ENCODE results near the gene LTB. TPM values are rescaled to one million over a fixed set of nuclear protein-coding genes. Genes with fewer than 3 reads are reported as not detected.

LTB gene
- total and polyA plus RNA-seq, 9 of the 15 experiments (the other 6 are each of a cell fraction or from before 2014, with no cell fraction given): 0.07 to 0.51 TPM; not detected in 7

DNA sequence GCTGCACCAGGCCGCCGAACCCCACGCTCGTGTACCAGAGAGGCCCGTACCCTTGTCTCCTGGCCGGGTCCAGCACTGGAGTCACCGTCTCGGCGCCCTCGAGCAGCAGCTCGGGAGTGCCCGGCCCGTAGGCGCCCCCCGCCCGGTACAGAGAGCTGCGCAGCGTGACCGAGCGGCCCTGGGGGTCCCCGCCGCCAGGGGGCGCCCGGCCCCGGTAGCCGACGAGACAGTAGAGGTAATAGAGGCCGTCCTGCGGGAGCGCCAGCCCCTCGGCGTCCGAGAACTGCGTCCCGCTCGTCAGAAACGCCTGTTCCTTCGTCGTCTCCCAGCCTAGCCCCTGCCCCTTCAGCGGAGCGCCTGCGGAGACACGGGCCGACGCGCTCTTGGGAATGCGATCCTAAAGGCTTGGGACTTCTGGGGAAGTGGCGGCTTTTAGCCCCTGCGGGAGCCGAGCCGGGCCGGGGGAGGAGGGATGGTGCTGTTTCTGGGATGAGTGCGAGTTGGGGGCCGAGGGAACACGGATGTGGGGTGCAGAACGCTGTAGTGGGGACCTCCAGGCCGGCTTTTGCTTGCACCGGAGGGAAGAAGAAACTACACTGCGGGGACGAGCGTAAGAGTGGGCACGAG is 1.3 kb downstream of the LTB start (continued):
- TF ChIP-seq, protein P1, sequence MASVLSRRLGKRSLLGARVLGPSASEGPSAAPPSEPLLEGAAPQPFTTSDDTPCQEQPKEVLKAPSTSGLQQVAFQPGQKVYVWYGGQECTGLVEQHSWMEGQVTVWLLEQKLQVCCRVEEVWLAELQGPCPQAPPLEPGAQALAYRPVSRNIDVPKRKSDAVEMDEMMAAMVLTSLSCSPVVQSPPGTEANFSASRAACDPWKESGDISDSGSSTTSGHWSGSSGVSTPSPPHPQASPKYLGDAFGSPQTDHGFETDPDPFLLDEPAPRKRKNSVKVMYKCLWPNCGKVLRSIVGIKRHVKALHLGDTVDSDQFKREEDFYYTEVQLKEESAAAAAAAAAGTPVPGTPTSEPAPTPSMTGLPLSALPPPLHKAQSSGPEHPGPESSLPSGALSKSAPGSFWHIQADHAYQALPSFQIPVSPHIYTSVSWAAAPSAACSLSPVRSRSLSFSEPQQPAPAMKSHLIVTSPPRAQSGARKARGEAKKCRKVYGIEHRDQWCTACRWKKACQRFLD (CRISPR knock-in tag; IDR thresholded peaks at IDR 0.05): peak; percentile 71
- TF ChIP-seq, protein P2, sequence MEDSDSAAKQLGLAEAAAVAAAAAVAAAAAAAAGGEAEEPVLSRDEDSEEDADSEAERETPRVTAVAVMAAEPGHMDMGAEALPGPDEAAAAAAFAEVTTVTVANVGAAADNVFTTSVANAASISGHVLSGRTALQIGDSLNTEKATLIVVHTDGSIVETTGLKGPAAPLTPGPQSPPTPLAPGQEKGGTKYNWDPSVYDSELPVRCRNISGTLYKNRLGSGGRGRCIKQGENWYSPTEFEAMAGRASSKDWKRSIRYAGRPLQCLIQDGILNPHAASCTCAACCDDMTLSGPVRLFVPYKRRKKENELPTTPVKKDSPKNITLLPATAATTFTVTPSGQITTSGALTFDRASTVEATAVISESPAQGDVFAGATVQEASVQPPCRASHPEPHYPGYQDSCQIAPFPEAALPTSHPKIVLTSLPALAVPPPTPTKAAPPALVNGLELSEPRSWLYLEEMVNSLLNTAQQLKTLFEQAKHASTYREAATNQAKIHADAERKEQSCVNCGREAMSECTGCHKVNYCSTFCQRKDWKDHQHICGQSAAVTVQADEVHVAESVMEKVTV (CRISPR knock-in tag; IDR thresholded peaks at IDR 0.05): peak; percentile 77
- no peak for TF ChIP-seq KAT2B (IDR thresholded peaks at IDR 0.05; ENCODE audit: low read depth, low read length)
- peak; percentile 81 for TF ChIP-seq ZNF12 (CRISPR knock-in tag; IDR thresholded peaks at IDR 0.05)
- TF ChIP-seq HDAC2 (IDR thresholded peaks at IDR 0.05): peak; percentile 80
- peak; percentile 86; the same call in 1 of the 2 replicates for TF ChIP-seq PHF8 (IDR thresholded peaks at IDR 0.05; ENCODE audit: borderline replicate concordance, low read length)
- TF ChIP-seq TCF7 (IDR thresholded peaks at IDR 0.05; ENCODE audit: borderline replicate concordance): no peak
- TF ChIP-seq, protein P3, sequence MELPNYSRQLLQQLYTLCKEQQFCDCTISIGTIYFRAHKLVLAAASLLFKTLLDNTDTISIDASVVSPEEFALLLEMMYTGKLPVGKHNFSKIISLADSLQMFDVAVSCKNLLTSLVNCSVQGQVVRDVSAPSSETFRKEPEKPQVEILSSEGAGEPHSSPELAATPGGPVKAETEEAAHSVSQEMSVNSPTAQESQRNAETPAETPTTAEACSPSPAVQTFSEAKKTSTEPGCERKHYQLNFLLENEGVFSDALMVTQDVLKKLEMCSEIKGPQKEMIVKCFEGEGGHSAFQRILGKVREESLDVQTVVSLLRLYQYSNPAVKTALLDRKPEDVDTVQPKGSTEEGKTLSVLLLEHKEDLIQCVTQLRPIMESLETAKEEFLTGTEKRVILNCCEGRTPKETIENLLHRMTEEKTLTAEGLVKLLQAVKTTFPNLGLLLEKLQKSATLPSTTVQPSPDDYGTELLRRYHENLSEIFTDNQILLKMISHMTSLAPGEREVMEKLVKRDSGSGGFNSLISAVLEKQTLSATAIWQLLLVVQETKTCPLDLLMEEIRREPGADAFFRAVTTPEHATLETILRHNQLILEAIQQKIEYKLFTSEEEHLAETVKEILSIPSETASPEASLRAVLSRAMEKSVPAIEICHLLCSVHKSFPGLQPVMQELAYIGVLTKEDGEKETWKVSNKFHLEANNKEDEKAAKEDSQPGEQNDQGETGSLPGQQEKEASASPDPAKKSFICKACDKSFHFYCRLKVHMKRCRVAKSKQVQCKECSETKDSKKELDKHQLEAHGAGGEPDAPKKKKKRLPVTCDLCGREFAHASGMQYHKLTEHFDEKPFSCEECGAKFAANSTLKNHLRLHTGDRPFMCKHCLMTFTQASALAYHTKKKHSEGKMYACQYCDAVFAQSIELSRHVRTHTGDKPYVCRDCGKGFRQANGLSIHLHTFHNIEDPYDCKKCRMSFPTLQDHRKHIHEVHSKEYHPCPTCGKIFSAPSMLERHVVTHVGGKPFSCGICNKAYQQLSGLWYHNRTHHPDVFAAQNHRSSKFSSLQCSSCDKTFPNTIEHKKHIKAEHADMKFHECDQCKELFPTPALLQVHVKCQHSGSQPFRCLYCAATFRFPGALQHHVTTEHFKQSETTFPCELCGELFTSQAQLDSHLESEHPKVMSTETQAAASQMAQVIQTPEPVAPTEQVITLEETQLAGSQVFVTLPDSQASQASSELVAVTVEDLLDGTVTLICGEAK (IDR thresholded peaks at IDR 0.05): peak; percentile 60; the same call in 1 of the 2 replicates
- TF ChIP-seq, protein P3 (CRISPR knock-in tag; IDR thresholded peaks at IDR 0.05): no peak
- TF ChIP-seq, protein P4, sequence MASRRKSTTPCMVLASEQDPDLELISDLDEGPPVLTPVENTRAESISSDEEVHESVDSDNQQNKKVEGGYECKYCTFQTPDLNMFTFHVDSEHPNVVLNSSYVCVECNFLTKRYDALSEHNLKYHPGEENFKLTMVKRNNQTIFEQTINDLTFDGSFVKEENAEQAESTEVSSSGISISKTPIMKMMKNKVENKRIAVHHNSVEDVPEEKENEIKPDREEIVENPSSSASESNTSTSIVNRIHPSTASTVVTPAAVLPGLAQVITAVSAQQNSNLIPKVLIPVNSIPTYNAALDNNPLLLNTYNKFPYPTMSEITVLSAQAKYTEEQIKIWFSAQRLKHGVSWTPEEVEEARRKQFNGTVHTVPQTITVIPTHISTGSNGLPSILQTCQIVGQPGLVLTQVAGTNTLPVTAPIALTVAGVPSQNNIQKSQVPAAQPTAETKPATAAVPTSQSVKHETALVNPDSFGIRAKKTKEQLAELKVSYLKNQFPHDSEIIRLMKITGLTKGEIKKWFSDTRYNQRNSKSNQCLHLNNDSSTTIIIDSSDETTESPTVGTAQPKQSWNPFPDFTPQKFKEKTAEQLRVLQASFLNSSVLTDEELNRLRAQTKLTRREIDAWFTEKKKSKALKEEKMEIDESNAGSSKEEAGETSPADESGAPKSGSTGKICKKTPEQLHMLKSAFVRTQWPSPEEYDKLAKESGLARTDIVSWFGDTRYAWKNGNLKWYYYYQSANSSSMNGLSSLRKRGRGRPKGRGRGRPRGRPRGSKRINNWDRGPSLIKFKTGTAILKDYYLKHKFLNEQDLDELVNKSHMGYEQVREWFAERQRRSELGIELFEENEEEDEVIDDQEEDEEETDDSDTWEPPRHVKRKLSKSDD (conservative IDR thresholded peaks at IDR 0.05; ENCODE audit: low read length): 0 out of 2 replicates have a peak, but pooled peaks have one; percentile 65
- TF ChIP-seq, protein P5, sequence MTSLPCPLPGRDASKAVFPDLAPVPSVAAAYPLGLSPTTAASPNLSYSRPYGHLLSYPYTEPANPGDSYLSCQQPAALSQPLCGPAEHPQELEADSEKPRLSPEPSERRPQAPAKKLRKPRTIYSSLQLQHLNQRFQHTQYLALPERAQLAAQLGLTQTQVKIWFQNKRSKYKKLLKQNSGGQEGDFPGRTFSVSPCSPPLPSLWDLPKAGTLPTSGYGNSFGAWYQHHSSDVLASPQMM (CRISPR knock-in tag; IDR thresholded peaks at IDR 0.05): no peak

Measured in K562 (cell line).